Fibroblast of gingiva (primary cell): Measurements from ENCODE around the gene SCN4A.
"Not testable (repeated sequence)": the region's sequence is repeated elsewhere in the genome, so short reads cannot be mapped to it uniquely, and the experiment has no call there.

Source experiments
- DNase-seq: peaks from one replicate; pipeline ENCODE4 v3.0.0-alpha.2; 2011; ENCODE audit warnings: low read depth

SCN4A gene

GRCh38 chr17:63916566-63917185, 56.0 kb downstream of the SCN4A start:
- no peak for DNase-seq

- not testable (repeated sequence) for DNase-seq
Observed at GRCh38 chr17:63915753-63916152, 57.0 kb downstream of the SCN4A start.

- DNase-seq = no peak
Observed at GRCh38 chr17:63914471-63914870, 58.2 kb downstream of the SCN4A start.

GRCh38 chr17:63911657-63912100, 61.0 kb downstream of the SCN4A start:
- no peak for DNase-seq

- DNase-seq = no peak
Observed at GRCh38 chr17:63911041-63911635, 61.6 kb downstream of the SCN4A start, which contains the start of gene CSHL1. CSHL1 (minus strand) TSS chr17:63911258; CDS start chr17:63911196, 62 bp downstream.

- no peak for DNase-seq
Observed at GRCh38 chr17:63910096-63910495, 62.6 kb downstream of the SCN4A start.

GRCh38 chr17:63909586-63909985, 63.1 kb downstream of the SCN4A start:
- not testable (repeated sequence) for DNase-seq

- not testable (repeated sequence) for DNase-seq
Observed at GRCh38 chr17:63907161-63907778, 65.4 kb downstream of the SCN4A start.

- DNase-seq = not testable (repeated sequence)
Observed at GRCh38 chr17:63904796-63905195, 67.9 kb downstream of the SCN4A start.

- not testable (repeated sequence) for DNase-seq
Observed at GRCh38 chr17:63903787-63904201, 68.9 kb downstream of the SCN4A start.

- not testable (repeated sequence) for DNase-seq
Observed at GRCh38 chr17:63901971-63902370, 70.7 kb downstream of the SCN4A start.

- not testable (repeated sequence) for DNase-seq
Observed at GRCh38 chr17:63898899-63899798, 73.6 kb downstream of the SCN4A start.

- DNase-seq = not testable (repeated sequence)
Observed at GRCh38 chr17:63896524-63897354, 76.0 kb downstream of the SCN4A start, which contains the start of gene CSH1. CSH1 (minus strand) TSS chr17:63896574; CDS start chr17:63896511, 63 bp downstream.

- DNase-seq = not testable (repeated sequence)
Observed at GRCh38 chr17:63894821-63895220, 77.9 kb downstream of the SCN4A start.

GRCh38 chr17:63894021-63894420, 78.7 kb downstream of the SCN4A start:
- not testable (repeated sequence) for DNase-seq

GRCh38 chr17:63892316-63893037, 80.2 kb downstream of the SCN4A start:
- not testable (repeated sequence) for DNase-seq

GRCh38 chr17:63889026-63889848, 83.5 kb downstream of the SCN4A start:
- DNase-seq = peak; percentile 29
